HepG2 (cell line): Measurements from ENCODE around the gene ARTN. TPM values are rescaled to one million over a fixed set of nuclear protein-coding genes. Genes with fewer than 3 reads are reported as not detected.

ENCODE experiments used
- EEA1 ChIP-seq: sonication (generic); formaldehyde crosslinking; IDR thresholded peaks from 2 replicates; pipeline ENCODE4 v1.5.1; 2020; ENCODE audit warnings: mild to moderate bottlenecking, missing genetic modification reagents, borderline replicate concordance
- EHMT2 ChIP-seq: fragments of 200-600 bp; sonication (generic); IDR thresholded peaks from 2 replicates; pipeline ENCODE4 v1.7.0; 2017; ENCODE audit warnings: antibody characterized with exemption, low read depth, low read length, borderline replicate concordance
- IKZF1 ChIP-seq: fragments of 450-650 bp; IDR thresholded peaks from 2 replicates; pipeline ENCODE4 v1.7.1; 2016
- MLXIP ChIP-seq: sonication (generic); formaldehyde crosslinking; IDR thresholded peaks from 2 replicates; pipeline ENCODE4 v1.9.0; 2021; ENCODE audit warnings: missing genetic modification reagents, borderline replicate concordance
- POLR2G ChIP-seq: fragments of 200-400 bp; formaldehyde crosslinking; IDR thresholded peaks from 2 replicates; pipeline ENCODE4 v1.6.1; 2018; ENCODE audit warnings: mild to moderate bottlenecking, low read depth, low read length, moderate library complexity
- PTBP1 ChIP-seq: fragments of 200-400 bp; formaldehyde crosslinking; IDR thresholded peaks from 2 replicates; pipeline ENCODE4 v1.6.1; 2018; ENCODE audit warnings: low read length, low read depth; ENCODE audit not compliant: poor library complexity, severe bottlenecking
- SIX1 ChIP-seq: sonication (generic); formaldehyde crosslinking; IDR thresholded peaks from 2 replicates; pipeline ENCODE4 v1.4.0; 2020; ENCODE audit warnings: missing genetic modification reagents, borderline replicate concordance
- SNAPC2 ChIP-seq: sonication (generic); formaldehyde crosslinking; IDR thresholded peaks from 2 replicates; pipeline ENCODE4 v1.8.1; 2022; ENCODE audit warnings: mild to moderate bottlenecking, missing genetic modification reagents
- SNAPC4 ChIP-seq: sonication (generic); formaldehyde crosslinking; IDR thresholded peaks from 2 replicates; pipeline ENCODE4 v1.4.0; 2020; ENCODE audit warnings: mild to moderate bottlenecking, missing genetic modification reagents
- SP2 ChIP-seq: sonication (generic); formaldehyde crosslinking; IDR thresholded peaks from 2 replicates; pipeline ENCODE4 v1.5.1; 2020; ENCODE audit warnings: mild to moderate bottlenecking, missing genetic modification reagents
- TBX2 ChIP-seq: sonication (generic); formaldehyde crosslinking; IDR thresholded peaks from 2 replicates; pipeline ENCODE4 v1.5.0; 2020; ENCODE audit warnings: missing genetic modification reagents, mild to moderate bottlenecking, borderline replicate concordance
- TEAD2 ChIP-seq: sonication (generic); formaldehyde crosslinking; IDR thresholded peaks from 2 replicates; pipeline ENCODE4 v1.9.0; 2021; ENCODE audit warnings: missing genetic modification reagents
- ZNF3 ChIP-seq: IDR thresholded peaks from 2 replicates; pipeline ENCODE4 v1.7.0; 2017; ENCODE audit warnings: inconsistent platforms
- ZNF687 ChIP-seq: sonication (generic); formaldehyde crosslinking; IDR thresholded peaks from 2 replicates; pipeline ENCODE4 v1.5.1; 2020; ENCODE audit warnings: mild to moderate bottlenecking, missing genetic modification reagents, moderate library complexity
- ZNF883 ChIP-seq: sonication (generic); formaldehyde crosslinking; IDR thresholded peaks from 2 replicates; pipeline ENCODE4 v1.5.1; 2020; ENCODE audit warnings: mild to moderate bottlenecking, missing genetic modification reagents; ENCODE audit errors: not compliant biosample characterization
- ZSCAN20 ChIP-seq: sonication (generic); formaldehyde crosslinking; IDR thresholded peaks from 2 replicates; pipeline ENCODE4 v1.4.0; 2020; ENCODE audit warnings: missing genetic modification reagents, mild to moderate bottlenecking, borderline replicate concordance
- polyA plus RNA-seq, 8 experiments: library from polyadenylated mRNA; depleted of rRNA in 3 of 8; stranded (reverse) in 7 of 8; unstranded in 1 of 8; fragments of >200 nt; fragmentation: Illumina TruSeq in 4 of 8; extraction: Trizol in 4 of 8; gene quantifications; 2 replicates each; pipeline versions ENCODE4 v1.2.1 to v1.2.3, GENCODE V29; 2011 to 2016; ENCODE audit warnings: low read depth in 4 of 8, missing spikeins in 1 of 8, mixed read lengths in 1 of 8; ENCODE audit not compliant: insufficient read depth in 1 of 8
- total RNA-seq, 5 experiments: library from RNA; depleted of rRNA; stranded (reverse); fragments of >200 nt; fragmentation: Illumina TruSeq; extraction: Trizol; gene quantifications; 2 replicates each; pipeline ENCODE4 v1.2.3, GENCODE V29; 2016; ENCODE audit warnings: low read depth in 1 of 5

The ARTN gene
- total and polyA plus RNA-seq, 2 of the 13 experiments (the other 11 are each of a cell fraction or from before 2014, with no cell fraction given): 0.11 to 0.62 TPM

GRCh38 chr1:43933386-43934100 lies at the start of gene ARTN (continued):
- no peak for TF ChIP-seq SP2 (CRISPR knock-in tag)
- TF ChIP-seq TBX2: no peak
- TF ChIP-seq TEAD2 (CRISPR knock-in tag): no peak
- peak; percentile 38 for TF ChIP-seq ZNF687 (CRISPR knock-in tag)
- TF ChIP-seq ZNF3 (CRISPR knock-in tag): no peak
- TF ChIP-seq SIX1: peak; percentile 62; the same call in 1 of the 2 replicates
- no peak for TF ChIP-seq SNAPC2 (CRISPR knock-in tag)
- peak; percentile 1 for TF ChIP-seq ZNF883 (CRISPR knock-in tag)
- no peak for TF ChIP-seq ZSCAN20
- TF ChIP-seq EHMT2: no peak
- TF ChIP-seq POLR2G: no peak
- 0 out of 2 replicates have a peak, but pooled peaks have one; percentile 24 for TF ChIP-seq SNAPC4
- no peak for TF ChIP-seq MLXIP
- TF ChIP-seq PTBP1: no peak
- 0 out of 2 replicates have a peak, but pooled peaks have one; percentile 51 for TF ChIP-seq EEA1
- TF ChIP-seq IKZF1: no peak
